Neural cell (in vitro differentiated cells): Measurements from ENCODE around the gene ARID1B. TPM values are rescaled to one million over a fixed set of nuclear protein-coding genes. Genes with fewer than 3 reads are reported as not detected.
A peak's percentile ranks its signal among the peaks of the same experiment; 100 is the strongest.

Experiments
- H2AFZ ChIP-seq: fragments of 200-600, 300-800 bp; sonication (generic), shearing (Covaris generic); 2 replicates; pipeline ENCODE4 v1.6.0; 2014; ENCODE audit warnings: low read depth, mild to moderate bottlenecking, antibody characterized with exemption, low read length, moderate library complexity
- H3F3A ChIP-seq: fragments of 200-600 bp; shearing (Covaris generic); 2 replicates; pipeline ENCODE4 v1.6.1; 2016; ENCODE audit warnings: mild to moderate bottlenecking, moderate library complexity, mixed read lengths, antibody characterized with exemption, low read length; ENCODE audit not compliant: insufficient read depth, poor library complexity, severe bottlenecking
- H3K27ac ChIP-seq: fragments of 200-600, 300-800 bp; sonication (generic), shearing (Covaris generic); 2 replicates; pipeline ENCODE4 v1.5.1; 2014; ENCODE audit warnings: mild to moderate bottlenecking, low read length, moderate library complexity
- H3K27me3 ChIP-seq: fragments of 300-800, 200-600 bp; sonication (generic), shearing (Covaris generic); 2 replicates; pipeline ENCODE4 v1.6.0; 2014; ENCODE audit warnings: mild to moderate bottlenecking, low read depth, low read length, moderate library complexity; ENCODE audit not compliant: insufficient read depth
- H3K36me3 ChIP-seq: fragments of 300-800, 200-600 bp; sonication (generic), shearing (Covaris generic); 2 replicates; pipeline ENCODE4 v1.5.1; 2014; ENCODE audit warnings: mild to moderate bottlenecking, antibody characterized with exemption, low read length, moderate library complexity; ENCODE audit not compliant: insufficient read depth
- H3K4me2 ChIP-seq: fragments of 300-800, 200-600 bp; sonication (generic), shearing (Covaris generic); 2 replicates; pipeline ENCODE4 v1.6.0; 2014; ENCODE audit warnings: mild to moderate bottlenecking, low read length
- H3K4me3 ChIP-seq: fragments of 300-800, 200-600 bp; sonication (generic), shearing (Covaris generic); 2 replicates; pipeline ENCODE4 v1.5.1; 2014; ENCODE audit warnings: mild to moderate bottlenecking, low read length, moderate library complexity
- H3K79me2 ChIP-seq: fragments of 200-600 bp; shearing (Covaris generic); replicated peaks from 2 replicates; pipeline ENCODE4 v1.6.0; 2014; ENCODE audit warnings: mild to moderate bottlenecking, low read length, moderate library complexity; ENCODE audit not compliant: insufficient read depth
- H3K9ac ChIP-seq: fragments of 300-800, 200-600 bp; sonication (generic), shearing (Covaris generic); 2 replicates; pipeline ENCODE4 v1.6.1; 2016; ENCODE audit warnings: mild to moderate bottlenecking, low read length, mixed read lengths
- H3K9me2 ChIP-seq: fragments of 200-600 bp; shearing (Covaris generic); 2 replicates; pipeline ENCODE4 v1.6.1; 2016; ENCODE audit warnings: mild to moderate bottlenecking, low read length, mixed read lengths; ENCODE audit not compliant: insufficient read depth
- H3K9me3 ChIP-seq: fragments of 200-600, 300-800 bp; sonication (generic), shearing (Covaris generic); 2 replicates; pipeline ENCODE4 v1.6.1; 2016; ENCODE audit warnings: mild to moderate bottlenecking, mixed run types, low read length, moderate library complexity, mixed read lengths
- H4K20me1 ChIP-seq: fragments of 200-600 bp; shearing (Covaris generic); 2 replicates; pipeline ENCODE4 v1.6.1; 2016; ENCODE audit warnings: mild to moderate bottlenecking, mixed run types; ENCODE audit not compliant: insufficient read depth
- CTCF ChIP-seq: fragments of 450-650 bp; IDR thresholded peaks from 2 replicates; pipeline ENCODE4 v1.5.1; 2014; ENCODE audit warnings: antibody characterized with exemption, mild to moderate bottlenecking, moderate library complexity; ENCODE audit not compliant: poor library complexity, severe bottlenecking
- EP300 ChIP-seq: fragments of 450-650 bp; conservative IDR thresholded peaks from 2 replicates; pipeline ENCODE4 v1.6.1; 2014; ENCODE audit warnings: antibody characterized with exemption, mild to moderate bottlenecking, moderate library complexity; ENCODE audit not compliant: poor library complexity, severe bottlenecking
- EZH2 ChIP-seq: fragments of 200-600, 300-800 bp; shearing (Covaris generic), sonication (generic); IDR thresholded peaks from 2 replicates; pipeline ENCODE4 v1.6.1; 2014; ENCODE audit warnings: antibody characterized with exemption, low read length, borderline replicate concordance, mild to moderate bottlenecking; ENCODE audit not compliant: insufficient read depth, poor library complexity, severe bottlenecking
- MXI1 ChIP-seq: fragments of 450-650 bp; conservative IDR thresholded peaks from 2 replicates; pipeline ENCODE4 v1.6.1; 2014; ENCODE audit warnings: antibody characterized with exemption, mild to moderate bottlenecking; ENCODE audit not compliant: poor library complexity, severe bottlenecking
- POLR2AphosphoS5 ChIP-seq: IDR thresholded peaks from 2 replicates; pipeline ENCODE4 v1.6.1; 2012
- RAD21 ChIP-seq: fragments of 450-650 bp; conservative IDR thresholded peaks from 2 replicates; pipeline ENCODE4 v1.6.1; 2014; ENCODE audit warnings: antibody characterized with exemption, mild to moderate bottlenecking, moderate library complexity
- REST ChIP-seq: IDR thresholded peaks from 2 replicates; pipeline ENCODE4 v1.6.1; 2012; ENCODE audit warnings: borderline replicate concordance
- SMC3 ChIP-seq: fragments of 450-650 bp; conservative IDR thresholded peaks from 2 replicates; pipeline ENCODE4 v1.6.1; 2014; ENCODE audit warnings: antibody characterized with exemption, mild to moderate bottlenecking, moderate library complexity; ENCODE audit not compliant: poor library complexity
- TAF1 ChIP-seq: IDR thresholded peaks from 2 replicates; pipeline ENCODE4 v1.6.1; 2012; ENCODE audit warnings: low read depth
- polyA plus RNA-seq: library from polyadenylated mRNA; depleted of rRNA; stranded (reverse); fragments of >200 nt; gene quantifications from 2 replicates; pipeline ENCODE4 v1.2.3, GENCODE V29; 2014

ARID1B gene
- polyA plus RNA-seq, 1 donor from 2014 or later, result 35.0 TPM

GRCh38 chr6:157089851-157090250 is 312.7 kb downstream of the ARID1B start:
- Histone ChIP-seq H3K9me3 (no peaks in the 10 kb centered on the region), H3K27me3 (no peaks in the 10 kb centered on the region), H3K79me2 (peaks cover 4% of the 10 kb centered on the region), H3K36me3 (no peaks in the 10 kb centered on the region), H3K9ac (peak overlapping the region; percentile 4), H2AFZ (no peak overlapping the region), H3K27ac (no peak overlapping the region), H3K9me2 (no peaks in the 10 kb centered on the region), H3F3A (no peaks in the 10 kb centered on the region), H3K4me2 (no peak overlapping the region), H4K20me1 (no peaks in the 10 kb centered on the region), H3K4me3 (no peak overlapping the region)
- TF ChIP-seq RAD21 (no peak), MXI1 (no peak), POLR2AphosphoS5 (no peak), REST (no peak), SMC3 (no peak), EP300 (no peak), EZH2 (no peak), TAF1 (no peak), CTCF (no peak)

- H2AFZ ChIP-seq, result no peak overlapping the region
Measured at GRCh38 chr6:157090736-157091135, 313.6 kb downstream of the ARID1B start.

More at GRCh38 chr6:157090736-157091135, 313.6 kb downstream of the ARID1B start:
- no peak for TF ChIP-seq POLR2AphosphoS5
- TF ChIP-seq EP300, result no peak
- TF ChIP-seq CTCF, result no peak
- no peak for TF ChIP-seq RAD21
- TF ChIP-seq TAF1, result no peak
- no peak for TF ChIP-seq EZH2
- no peak for TF ChIP-seq SMC3
- TF ChIP-seq MXI1, result no peak
- TF ChIP-seq REST, result no peak
- Histone ChIP-seq H3K4me2 (no peak overlapping the region), H3K27me3 (no peaks in the 10 kb centered on the region), H3K4me3 (no peak overlapping the region), H3K9me3 (no peaks in the 10 kb centered on the region), H3F3A (no peaks in the 10 kb centered on the region), H3K36me3 (no peaks in the 10 kb centered on the region), H3K27ac (no peak overlapping the region), H4K20me1 (no peaks in the 10 kb centered on the region), H3K9ac (no peak overlapping the region), H3K9me2 (no peaks in the 10 kb centered on the region), H3K79me2 (peaks cover 4% of the 10 kb centered on the region)
